GM06990 (cell line): Measurements from ENCODE around the gene DIRAS3.

ENCODE experiments used
- DNase-seq: peaks from one replicate; pipeline ENCODE4 v3.0.0-alpha.2; 2011; ENCODE audit not compliant: insufficient read length; ENCODE audit errors: extremely low read depth
- H3K27me3 ChIP-seq: replicated peaks from 2 replicates; pipeline ENCODE4 v1.6.0; 2011; ENCODE audit warnings: low read length; ENCODE audit not compliant: control insufficient read depth, insufficient read depth
- H3K36me3 ChIP-seq: 2 replicates; pipeline ENCODE4 v1.5.1; 2011; ENCODE audit warnings: low read length; ENCODE audit not compliant: control insufficient read depth, insufficient read depth
- H3K4me3 ChIP-seq: replicated peaks from 2 replicates; pipeline ENCODE4 v1.5.1; 2011; ENCODE audit warnings: low read depth, mild to moderate bottlenecking, control low read depth, low read length
- CTCF ChIP-seq: IDR thresholded peaks from 2 replicates; pipeline ENCODE4 v1.5.1; 2011; ENCODE audit warnings: low read length, control low read depth, mild to moderate bottlenecking, inconsistent platforms; ENCODE audit not compliant: insufficient read depth, poor library complexity, severe bottlenecking

DIRAS3 gene

GRCh38 chr1:68024635-68025338, 25.6 kb downstream of the DIRAS3 start:
- Histone ChIP-seq H3K4me3 (no peak overlapping the region), H3K36me3 (no peaks in the 10 kb centered on the region), H3K27me3 (no peaks in the 10 kb centered on the region)
- no peak for TF ChIP-seq CTCF
- no peak for DNase-seq

- Histone ChIP-seq H3K27me3 (no peaks in the 10 kb centered on the region), H3K36me3 (no peaks in the 10 kb centered on the region), H3K4me3 (no peak overlapping the region)
- no peak for DNase-seq
- no peak for TF ChIP-seq CTCF
These were observed 34.0 kb downstream of the DIRAS3 start for GRCh38 chr1:68016381-68016780.

- Histone ChIP-seq H3K4me3 (no peak overlapping the region), H3K36me3 (no peaks in the 10 kb centered on the region), H3K27me3 (no peaks in the 10 kb centered on the region)
- no peak for DNase-seq
- TF ChIP-seq CTCF = no peak
These were observed 34.5 kb downstream of the DIRAS3 start for GRCh38 chr1:68015971-68016370.

- no peaks in the 10 kb centered on the region for H3K27me3 ChIP-seq
- no peak for DNase-seq
- no peak for TF ChIP-seq CTCF
- no peaks in the 10 kb centered on the region for H3K36me3 ChIP-seq
- H3K4me3 ChIP-seq = no peak overlapping the region
These were observed 35.1 kb downstream of the DIRAS3 start for GRCh38 chr1:68015369-68015768.

GRCh38 chr1:68013351-68013750, 37.1 kb downstream of the DIRAS3 start:
- no peaks in the 10 kb centered on the region for H3K27me3 ChIP-seq
- DNase-seq = no peak
- no peak overlapping the region for H3K4me3 ChIP-seq
- no peaks in the 10 kb centered on the region for H3K36me3 ChIP-seq
- TF ChIP-seq CTCF = no peak

- no peak for DNase-seq
- no peak for TF ChIP-seq CTCF
- no peaks in the 10 kb centered on the region for H3K27me3 ChIP-seq
- no peak overlapping the region for H3K4me3 ChIP-seq
- no peaks in the 10 kb centered on the region for H3K36me3 ChIP-seq
These were observed 38.6 kb downstream of the DIRAS3 start for GRCh38 chr1:68011657-68012375.
